SK-N-MC (cell line): ENCODE data around the gene GRIP1.

ENCODE experiments used
- EZH2 ChIP-seq: fragments of 200-600 bp; sonication (generic); IDR thresholded peaks from one replicate; pipeline ENCODE4 v1.6.1; 2017; ENCODE audit warnings: antibody characterized with exemption
- FOXP2 ChIP-seq: optimal IDR thresholded peaks from 2 replicates; pipeline ENCODE3; 2011; ENCODE audit warnings: mild to moderate bottlenecking, moderate library complexity; ENCODE audit not compliant: insufficient read depth; ENCODE audit errors: extremely low read length, control extremely low read depth
- POLR2AphosphoS5 ChIP-seq: IDR thresholded peaks from 2 replicates; pipeline ENCODE4 v1.6.1; 2012; ENCODE audit warnings: mild to moderate bottlenecking, low read depth, low read length, borderline replicate concordance

DNA sequence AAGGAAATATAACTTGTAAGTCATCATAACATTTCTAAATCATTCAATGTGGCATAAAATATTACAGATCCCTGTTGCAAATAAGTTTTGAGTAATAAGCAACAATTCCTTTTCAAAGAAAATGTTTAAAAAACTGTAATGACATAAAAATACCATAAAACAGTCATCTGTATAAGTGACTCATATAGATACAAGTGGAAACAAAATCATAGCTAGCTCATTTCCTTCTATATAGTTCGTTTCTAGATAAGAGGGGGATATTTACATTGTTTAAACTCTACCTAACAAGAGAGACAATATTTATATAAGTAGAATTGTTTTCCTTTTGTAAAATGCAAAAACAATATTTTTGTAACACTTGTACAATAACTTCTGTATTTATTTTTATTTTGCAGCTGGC is 148.9 kb downstream of the GRIP1 start:
- TF ChIP-seq EZH2 (no peak), POLR2AphosphoS5 (no peak), FOXP2 (no peak)
